GM10266 (cell line): ENCODE results near the gene PACS2.

ENCODE experiments used
- DNase-seq: peaks from one replicate; pipeline ENCODE4 v3.0.0; 2012; ENCODE audit errors: extremely low spot score
- CTCF ChIP-seq: IDR thresholded peaks from 2 replicates; pipeline ENCODE4 v1.5.1; 2012; ENCODE audit warnings: mild to moderate bottlenecking, low read depth; ENCODE audit not compliant: control insufficient read depth, insufficient read depth; ENCODE audit errors: missing control alignments

The PACS2 gene

DNA sequence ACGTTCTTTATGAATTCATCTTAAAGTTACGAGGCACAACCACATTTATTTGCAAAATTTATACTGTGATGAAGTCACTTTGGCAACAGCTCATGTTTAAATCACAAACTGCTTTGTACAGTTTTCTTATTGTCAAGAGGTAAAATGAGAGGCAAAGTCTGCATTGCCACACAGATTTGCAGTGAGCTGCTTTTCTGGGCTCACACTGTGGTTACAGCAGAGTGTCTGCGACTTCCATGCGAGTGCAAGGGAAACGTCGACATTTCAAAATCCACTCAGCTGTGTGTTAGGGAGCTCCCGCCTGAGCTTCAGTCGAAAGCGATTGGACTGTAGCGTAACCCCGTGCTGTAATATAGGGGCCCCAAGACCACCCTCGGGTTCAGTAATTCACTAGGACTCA, 118.1 kb downstream of the PACS2 start:
- TF ChIP-seq CTCF, result no peak
- DNase-seq, result no peak

- TF ChIP-seq CTCF, result no peak
- no peak for DNase-seq
Measured at GRCh38 chr14:105433161-105433605, 118.6 kb downstream of the PACS2 start.

DNA sequence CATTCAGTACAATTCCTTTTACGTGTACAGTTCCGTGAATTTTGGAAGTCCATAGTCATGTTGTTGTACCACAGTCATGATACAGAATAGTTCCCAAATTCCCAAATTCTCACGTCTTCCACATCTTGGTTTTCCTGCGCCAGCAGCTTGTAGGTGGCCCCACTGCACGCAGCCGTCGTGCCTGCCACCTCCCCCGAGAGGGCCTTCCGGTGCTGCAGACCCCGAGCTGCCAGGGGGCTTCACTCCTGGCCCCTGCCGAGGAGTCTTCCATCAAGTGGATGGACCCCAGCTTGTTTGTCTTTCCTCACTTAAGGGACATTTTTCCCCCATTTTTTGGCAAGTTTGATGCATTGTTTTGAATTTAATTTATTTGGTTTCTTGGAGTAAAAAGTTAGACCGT, 121.9 kb downstream of the PACS2 start:
- no peak for TF ChIP-seq CTCF
- DNase-seq, result no peak

- DNase-seq, result no peak
- TF ChIP-seq CTCF, result no peak
Measured at GRCh38 chr14:105436891-105437722, 122.6 kb downstream of the PACS2 start.

DNA sequence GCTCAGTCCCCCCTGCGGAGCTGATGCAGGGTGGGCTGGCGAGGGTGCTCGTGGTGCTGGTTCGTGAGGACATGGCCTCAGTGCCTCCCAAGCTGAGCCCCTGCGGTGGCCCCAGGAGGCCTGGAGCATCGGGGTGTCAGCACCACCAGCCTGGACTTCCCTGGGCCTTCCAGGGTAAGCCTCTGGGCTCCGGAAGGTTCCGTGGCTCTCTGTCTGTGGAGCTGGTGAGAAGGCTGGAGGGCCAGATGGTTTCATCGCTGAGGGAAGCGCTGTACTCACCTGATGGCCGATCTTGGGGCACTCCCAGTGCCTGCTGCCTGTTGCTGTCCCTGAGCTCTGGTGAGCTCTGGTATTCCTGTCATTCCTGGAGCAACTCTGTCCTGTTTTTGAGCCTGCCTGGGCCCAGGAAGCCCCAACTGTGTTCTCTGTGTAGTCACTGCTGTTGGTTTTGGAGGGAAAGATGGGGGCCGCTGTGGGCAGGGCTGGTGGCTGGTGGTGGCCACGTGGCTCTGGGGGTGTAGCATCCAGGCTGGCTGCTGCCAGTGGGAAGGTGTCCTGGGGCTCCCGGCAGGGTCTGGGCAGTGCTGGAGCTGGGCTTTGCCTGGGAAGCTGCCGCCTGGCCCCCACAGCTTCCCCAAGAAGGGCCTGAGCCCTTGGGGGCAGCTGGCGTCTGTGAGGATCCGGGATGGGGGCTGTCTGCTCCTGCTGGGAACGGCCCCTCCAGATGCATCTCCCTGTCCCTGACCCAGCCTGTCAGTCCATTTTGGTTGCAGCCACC, 123.4 kb downstream of the PACS2 start:
- no peak for TF ChIP-seq CTCF
- no peak for DNase-seq

GRCh38 chr14:105439179-105439578, 124.6 kb downstream of the PACS2 start:
- no peak for DNase-seq
- TF ChIP-seq CTCF, result no peak
